PC-9 (cell line): Measurements from ENCODE around the gene APRT. TPM values are rescaled to one million over a fixed set of nuclear protein-coding genes. Genes with fewer than 3 reads are reported as not detected.

Experiments
- BruUV-seq: library from RNA; stranded (reverse); fragments of 400-500 nt; replicated peaks from 2 replicates; lab custom pipeline; 2021; lab: Mats Ljungman, UMichigan
- CTCF ChIA-PET: fragments of 300-600 bp; sonication (Branson Sonifier 250); formaldehyde crosslinking; loops from one replicate; lab custom pipeline; 2022; ENCODE audit warnings: antibody characterized with exemption; lab: Charles Lee
- POLR2A ChIA-PET: fragments of 300-600 bp; sonication (Branson Sonifier 250); formaldehyde crosslinking; loops from one replicate; lab custom pipeline; 2022; ENCODE audit warnings: antibody characterized with exemption; ENCODE audit not compliant: unreplicated experiment; lab: Charles Lee
- DNase-seq, 2 experiments: peaks; one replicate each; pipeline versions ENCODE4 v3.0.0 to v3.0.0-alpha.2; 2015 to 2022; ENCODE audit warnings: mixed read lengths in 1 of 2
- H2AFZ ChIP-seq: fragments of 200-600 bp; sonication (generic); 2 replicates; pipeline ENCODE4 v1.8.1; 2017; ENCODE audit warnings: antibody characterized with exemption
- H3F3A ChIP-seq: fragments of 200-600 bp; sonication (generic); 2 replicates; pipeline ENCODE4 v1.8.1; 2017; ENCODE audit warnings: antibody characterized with exemption, mild to moderate bottlenecking, low read depth; ENCODE audit not compliant: insufficient read depth
- H3K27ac ChIP-seq: fragments of 200-600 bp; sonication (generic); 2 replicates; pipeline ENCODE4 v1.6.1; 2016; ENCODE audit warnings: mixed run types
- H3K27me3 ChIP-seq: fragments of 200-600 bp; sonication (generic); 2 replicates; pipeline ENCODE4 v1.6.1; 2016; ENCODE audit warnings: low read depth, mixed run types; ENCODE audit not compliant: insufficient read depth
- H3K36me3 ChIP-seq: fragments of 200-600 bp; sonication (generic); 2 replicates; pipeline ENCODE4 v1.6.1; 2016; ENCODE audit warnings: low read depth, mixed run types
- H3K4me1 ChIP-seq: fragments of 200-600 bp; sonication (generic); replicated peaks from 2 replicates; pipeline ENCODE4 v1.6.1; 2016; ENCODE audit warnings: mixed run types; ENCODE audit not compliant: insufficient read depth
- H3K4me2 ChIP-seq: fragments of 200-600 bp; sonication (generic); 2 replicates; pipeline ENCODE4 v1.6.1; 2017; ENCODE audit warnings: mixed run types
- H3K4me3 ChIP-seq: fragments of 200-600 bp; sonication (generic); 2 replicates; pipeline ENCODE4 v1.6.1; 2016; ENCODE audit warnings: mixed run types
- H3K79me2 ChIP-seq: fragments of 200-600 bp; sonication (generic); 2 replicates; pipeline ENCODE4 v1.6.1; 2017; ENCODE audit warnings: low read depth, mixed run types
- H3K9me2 ChIP-seq: fragments of 200-600 bp; sonication (generic); 2 replicates; pipeline ENCODE4 v1.8.1; 2017; ENCODE audit warnings: mild to moderate bottlenecking; ENCODE audit not compliant: insufficient read depth
- H3K9me3 ChIP-seq: fragments of 200-600 bp; sonication (generic); 2 replicates; pipeline ENCODE4 v1.8.1; 2016; ENCODE audit warnings: low read depth; ENCODE audit not compliant: insufficient read depth
- H4K20me1 ChIP-seq: fragments of 200-600 bp; sonication (generic); 2 replicates; pipeline ENCODE4 v1.8.1; 2017; ENCODE audit not compliant: insufficient read depth
- CTCF ChIP-seq: fragments of 200-600 bp; sonication (generic); conservative IDR thresholded peaks from 2 replicates; pipeline ENCODE4 v1.6.1; 2017; ENCODE audit warnings: mixed run types, antibody characterized with exemption, mild to moderate bottlenecking, moderate library complexity
- EZH2 ChIP-seq: fragments of 200-600 bp; sonication (generic); IDR thresholded peaks from 2 replicates; pipeline ENCODE4 v1.8.0; 2017; ENCODE audit warnings: antibody characterized with exemption, low read depth
- intact Hi-C: fragments of 100-400 bp; cut with micrococcal nuclease; formaldehyde crosslinking; loops from one replicate; pipeline ENCODE4 v1.10.0; 2022; ENCODE audit not compliant: unreplicated experiment
- total RNA-seq: library from RNA; stranded (reverse); gene quantifications from 2 replicates; pipeline ENCODE4 v1.2.3, GENCODE V29; 2021

Gene APRT
- total RNA-seq, 1 experiment from 2014 or later, result 213 TPM

DNA sequence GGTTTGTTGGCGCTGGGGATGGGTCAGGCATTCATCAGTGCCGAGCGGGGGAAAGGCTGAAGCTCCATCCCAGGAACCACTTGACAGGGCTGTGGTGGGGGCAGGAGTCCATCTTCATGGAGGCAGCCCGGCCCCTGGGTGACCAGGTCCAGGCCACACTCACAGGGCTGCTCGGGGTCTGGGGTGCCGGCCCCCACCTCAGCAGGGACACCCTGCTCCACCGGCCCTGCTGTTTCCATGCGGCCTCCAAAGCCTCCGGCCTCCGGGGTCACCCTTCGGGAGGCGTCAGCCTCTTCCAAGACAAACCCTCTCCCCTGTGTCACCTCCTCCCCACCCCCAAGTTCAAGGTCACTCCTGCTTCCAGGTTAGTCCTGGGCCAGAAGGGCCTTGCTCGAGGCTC is 22.9 kb upstream of the APRT start:
- Histone ChIP-seq H4K20me1 (no peaks in the 10 kb centered on the region), H3K36me3 (no peaks in the 10 kb centered on the region), H3K9me3 (no peaks in the 10 kb centered on the region), H3K4me1 (no peaks in the 10 kb centered on the region), H3K27me3 (no peaks in the 10 kb centered on the region), H3K9me2 (no peaks in the 10 kb centered on the region), H3K4me3 (no peak overlapping the region), H3F3A (no peaks in the 10 kb centered on the region), H3K79me2 (no peaks in the 10 kb centered on the region), H3K27ac (no peak overlapping the region), H2AFZ (no peak overlapping the region), H3K4me2 (no peak overlapping the region)
- TF ChIP-seq CTCF (no peak), EZH2 (no peak)
- DNase-seq, result no peak
- intact Hi-C loops, result no loop called here
- no TSS peak for BruUV-seq
- POLR2A ChIA-PET, result no interaction called here
- CTCF ChIA-PET, result no interaction called here

- H3K4me1 ChIP-seq, result no peaks in the 10 kb centered on the region
- no peak overlapping the region for H2AFZ ChIP-seq
- no peaks in the 10 kb centered on the region for H3F3A ChIP-seq
- H3K36me3 ChIP-seq, result no peaks in the 10 kb centered on the region
- no peaks in the 10 kb centered on the region for H3K9me3 ChIP-seq
- POLR2A ChIA-PET, result no interaction called here
- H3K27ac ChIP-seq, result no peak overlapping the region
- CTCF ChIA-PET, result interaction anchor here (0.6 kb wide), 1 partner anchor 385 kb away, joined by 14 read pairs; the partner anchor contains the start of gene ZNF778
- no peaks in the 10 kb centered on the region for H3K79me2 ChIP-seq
- H4K20me1 ChIP-seq, result no peaks in the 10 kb centered on the region
- no TSS peak for BruUV-seq
- TF ChIP-seq EZH2 (no peak), CTCF (no peak)
- H3K4me2 ChIP-seq, result no peak overlapping the region
- H3K27me3 ChIP-seq, result no peaks in the 10 kb centered on the region
- no peak overlapping the region for H3K4me3 ChIP-seq
- intact Hi-C loops, result no loop called here
- no peaks in the 10 kb centered on the region for H3K9me2 ChIP-seq
- DNase-seq, result no peak
Measured at GRCh38 chr16:88833086-88833485, 21.4 kb upstream of the APRT start.

DNA sequence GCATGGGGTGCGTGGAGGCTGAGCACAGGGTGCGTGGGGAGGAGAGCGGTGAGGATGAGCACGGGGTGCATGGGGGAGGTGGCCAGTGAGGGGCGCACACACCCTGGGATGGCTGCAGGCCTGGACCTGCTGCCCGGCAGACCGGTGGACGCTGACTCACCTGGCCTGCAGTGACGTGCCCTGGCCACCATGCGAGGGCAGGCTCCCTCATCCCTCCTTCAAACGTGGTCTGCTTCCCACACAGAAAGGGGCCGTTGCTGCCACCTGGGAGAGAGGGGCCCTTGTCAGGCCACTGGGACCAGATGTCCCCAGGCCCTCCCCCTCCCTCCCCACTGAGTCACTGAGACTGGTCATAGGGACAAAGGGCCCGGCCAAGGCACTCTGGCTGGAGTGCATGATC is 20.1 kb upstream of the APRT start:
- Histone ChIP-seq H3K4me2 (no peak overlapping the region), H3K4me3 (no peak overlapping the region), H4K20me1 (no peaks in the 10 kb centered on the region), H3K9me2 (no peaks in the 10 kb centered on the region), H3K27ac (no peak overlapping the region), H3K27me3 (no peaks in the 10 kb centered on the region), H3K36me3 (no peaks in the 10 kb centered on the region), H2AFZ (no peak overlapping the region), H3K79me2 (no peaks in the 10 kb centered on the region), H3K9me3 (no peaks in the 10 kb centered on the region), H3F3A (no peaks in the 10 kb centered on the region), H3K4me1 (no peaks in the 10 kb centered on the region)
- DNase-seq, result peak in 1 of 2 experiments; percentile 49
- TF ChIP-seq EZH2 (no peak), CTCF (no peak; the same call in 1 of the 2 replicates)
- BruUV-seq, result no TSS peak
- intact Hi-C loops, result no loop called here
- ChIA-PET CTCF (no interaction called here), POLR2A (no interaction called here)
